Large intestine (tissue), 12 donors: ENCODE results near the gene ZNF337. TPM values are rescaled to one million over a fixed set of nuclear protein-coding genes. Genes with fewer than 3 reads are reported as not detected.

Source experiments
- DNase-seq, 2 donors: peaks; one replicate each; pipeline versions ENCODE4 v3.0.0 to v3.0.0-alpha.2; 2013
- H3K27ac ChIP-seq: one replicate; pipeline ENCODE4 v1.5.1; 2013; ENCODE audit warnings: low read length
- H3K27me3 ChIP-seq: 2 replicates; pipeline ENCODE4 v1.6.1; 2013; ENCODE audit warnings: low read length; ENCODE audit not compliant: control insufficient read depth, insufficient read depth
- H3K36me3 ChIP-seq: 2 replicates; pipeline ENCODE4 v1.6.1; 2013; ENCODE audit warnings: low read length; ENCODE audit not compliant: control insufficient read depth, insufficient read depth
- H3K4me1 ChIP-seq: one replicate; pipeline ENCODE4 v1.6.1; 2013; ENCODE audit warnings: low read length; ENCODE audit not compliant: control insufficient read depth, insufficient read depth
- H3K4me3 ChIP-seq: one replicate; pipeline ENCODE4 v1.5.1; 2013; ENCODE audit warnings: low read length
- H3K9me3 ChIP-seq: one replicate; pipeline ENCODE4 v1.6.1; 2013; ENCODE audit warnings: mild to moderate bottlenecking, low read depth, low read length, moderate library complexity; ENCODE audit not compliant: control insufficient read depth
- WGBS: methylation state at CpG from one replicate; pipeline ENCODE4 v1.1.5; 2013; ENCODE audit warnings: low lambda C conversion rate; ENCODE audit not compliant: insufficient coverage; 5-methylcytosine and 5-hydroxymethylcytosine counted together
- long read RNA-seq, 11 donors: transcript quantifications; one replicate each; lab custom pipeline, GENCODE V29; 2026
- polyA plus RNA-seq: library from polyadenylated mRNA; unstranded; fragments of 120-200 nt; gene quantifications from one replicate; pipeline ENCODE4 v1.2.1, GENCODE V29; 2013

The ZNF337 gene
- 28.0 TPM for polyA plus RNA-seq
- long read RNA-seq, donor 1, partial matches to known transcripts, result 0 of 2 reads
- long read RNA-seq, donor 1, other reads (novel, unspliced or antisense), result 0 of 2 reads
- long read RNA-seq, donor 2, partial matches to known transcripts, result 0 of 7 reads
- long read RNA-seq, donor 2, other reads (novel, unspliced or antisense), result 0 of 7 reads
- long read RNA-seq, donor 3, partial matches to known transcripts, result 8 of 10 reads
- long read RNA-seq, donor 3, other reads (novel, unspliced or antisense), result 0 of 10 reads
- long read RNA-seq, donor 4, result 0 reads
- long read RNA-seq, donor 5, partial matches to known transcripts, result 0 of 3 reads
- long read RNA-seq, donor 5, other reads (novel, unspliced or antisense), result 0 of 3 reads
- long read RNA-seq, donor 6, partial matches to known transcripts, result 0 of 6 reads
- long read RNA-seq, donor 6, other reads (novel, unspliced or antisense), result 0 of 6 reads
- long read RNA-seq, donor 7, partial matches to known transcripts, result 0 of 2 reads
- long read RNA-seq, donor 7, other reads (novel, unspliced or antisense), result 0 of 2 reads
- long read RNA-seq, donor 8, partial matches to known transcripts, result 0 of 4 reads
- long read RNA-seq, donor 8, other reads (novel, unspliced or antisense), result 0 of 4 reads
- long read RNA-seq, donor 9, partial matches to known transcripts, result 0 of 4 reads
- long read RNA-seq, donor 9, other reads (novel, unspliced or antisense), result 0 of 4 reads
- long read RNA-seq, donor 10, partial matches to known transcripts, result 0 of 5 reads
- long read RNA-seq, donor 10, other reads (novel, unspliced or antisense), result 0 of 5 reads
- long read RNA-seq, donor 11, partial matches to known transcripts, result 0 of 6 reads
- long read RNA-seq, donor 11, other reads (novel, unspliced or antisense), result 0 of 6 reads

DNA sequence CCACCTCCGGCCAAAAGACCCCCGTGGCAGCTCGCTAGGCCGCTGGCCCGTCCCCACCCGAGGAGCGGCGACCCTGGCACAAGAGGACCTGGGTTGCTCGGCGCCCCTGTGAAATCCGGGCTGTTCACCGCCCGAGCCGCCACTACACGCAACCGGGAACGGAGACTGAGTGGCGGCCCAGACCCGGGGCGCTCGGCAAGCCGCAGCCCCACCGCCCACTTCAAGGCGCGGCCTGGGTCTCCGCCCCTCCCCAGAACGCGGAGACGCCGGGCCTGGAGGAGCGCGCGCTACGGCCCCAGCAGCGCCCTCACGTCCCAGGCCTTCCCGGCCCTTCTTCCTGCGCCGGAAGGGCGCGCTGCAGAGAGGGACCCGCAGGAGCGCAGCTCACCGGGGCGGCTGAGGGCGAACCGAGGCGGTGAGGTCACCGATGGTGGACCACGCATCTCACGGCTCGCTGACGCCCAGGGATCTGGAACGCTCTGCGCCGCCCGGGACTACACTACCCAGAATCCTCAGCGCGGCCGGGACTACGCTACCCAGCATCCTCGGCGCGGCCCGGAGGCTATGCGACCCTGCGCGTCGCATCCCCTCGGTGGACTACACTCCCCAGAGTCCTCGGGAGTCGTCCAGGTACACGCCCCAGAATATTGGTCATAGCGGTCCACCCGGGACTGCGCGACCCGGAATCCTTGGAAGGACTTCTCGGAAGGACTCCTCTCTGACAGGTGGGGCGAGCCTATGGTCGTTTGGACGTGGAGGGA, at the start of gene ZNF337:
ZNF337 (minus strand) TSS at position 483 of the 761 bp plus-strand sequence. CDS start 10,436 bp downstream, outside the sequence.
- Histone ChIP-seq H3K4me3 (peak within 1 kb of the TSS; percentile 92), H3K27me3 (no peaks in the 10 kb centered on the region), H3K27ac (peak within 1 kb of the TSS; percentile 86), H3K36me3 (no peaks in the 10 kb centered on the region), H3K4me1 (peaks cover 4% of the 10 kb centered on the region), H3K9me3 (peaks cover 4% of the 10 kb centered on the region)
- peak; percentile 96 to 98 for DNase-seq
- no CpG with 5 or more reads among the region's 82 CpGs for WGBS

DNA sequence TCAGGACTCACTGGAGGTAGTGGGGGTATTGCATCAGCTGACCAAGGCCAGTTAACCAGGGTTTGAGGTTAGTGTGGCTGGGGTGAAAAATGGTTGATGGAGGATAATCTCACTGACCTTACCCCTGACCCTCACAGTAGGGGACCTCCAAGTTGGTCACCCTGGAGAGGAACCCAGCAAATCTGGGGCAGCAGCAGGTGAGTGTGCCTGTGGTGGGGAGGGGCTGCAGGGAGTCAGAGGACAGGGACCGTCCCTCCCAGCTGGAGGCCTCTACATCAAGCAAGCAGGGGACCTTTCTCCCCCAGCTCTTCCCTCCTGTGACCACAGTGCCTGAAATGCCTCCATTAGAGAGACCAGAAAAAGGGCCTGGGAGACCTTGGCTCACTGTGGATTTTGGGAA, 49.1 kb upstream of the ZNF337 start:
- WGBS, result no CpG with 5 or more reads among the region's 1 CpG

DNA sequence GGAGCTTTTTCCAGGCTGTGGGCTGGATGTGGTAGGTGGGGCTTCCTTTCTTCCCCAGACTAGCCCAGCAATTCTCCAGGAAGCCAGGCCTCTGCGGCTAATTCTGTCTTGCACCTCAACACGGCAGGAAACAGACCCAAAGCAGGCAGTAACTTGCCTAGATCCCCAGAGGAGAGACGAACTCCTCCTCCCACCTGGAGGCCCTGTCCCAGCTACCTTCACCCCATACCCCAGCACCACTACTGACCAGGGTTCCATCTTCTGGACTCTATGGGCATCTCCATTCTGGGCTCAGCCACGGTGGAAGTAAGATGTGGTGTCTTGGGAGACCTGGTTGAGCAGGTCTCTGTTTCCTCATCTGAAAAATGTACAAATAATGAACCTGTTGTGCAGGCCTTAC, 48.4 kb upstream of the ZNF337 start:
- Histone ChIP-seq H3K4me3 (no peak overlapping the region), H3K9me3 (no peaks in the 10 kb centered on the region), H3K27ac (no peak overlapping the region), H3K36me3 (no peaks in the 10 kb centered on the region), H3K4me1 (no peaks in the 10 kb centered on the region), H3K27me3 (no peaks in the 10 kb centered on the region)
- DNase-seq, result no peak
- WGBS, result no CpG with 5 or more reads among the region's 4 CpGs

More for the DNA sequence above, 49.1 kb upstream of the ZNF337 start:
- Histone ChIP-seq H3K27me3 (no peaks in the 10 kb centered on the region), H3K36me3 (no peaks in the 10 kb centered on the region), H3K4me3 (no peak overlapping the region), H3K27ac (no peak overlapping the region), H3K4me1 (no peaks in the 10 kb centered on the region), H3K9me3 (no peaks in the 10 kb centered on the region)
- DNase-seq, result no peak

DNA sequence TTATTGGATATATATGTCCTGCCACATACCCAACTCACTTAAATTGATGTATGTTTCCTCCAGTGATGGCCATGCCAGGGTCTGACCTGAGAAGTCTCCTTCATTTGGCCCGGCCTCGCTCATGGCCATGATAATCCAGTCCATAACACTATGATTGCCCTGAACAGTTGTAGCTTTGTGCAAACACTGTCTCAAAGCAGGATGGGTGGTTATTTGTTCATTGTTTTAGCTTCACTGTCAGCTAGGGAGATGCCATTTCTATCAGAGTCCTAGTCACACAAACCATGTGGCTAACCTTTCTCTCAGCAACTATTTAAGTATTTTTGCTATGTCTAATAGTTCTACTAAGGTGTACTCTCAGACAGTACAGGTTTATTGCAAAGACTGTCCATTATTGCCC, 47.6 kb upstream of the ZNF337 start:
- no peaks in the 10 kb centered on the region for H3K27me3 ChIP-seq
- H3K9me3 ChIP-seq, result no peaks in the 10 kb centered on the region
- H3K4me3 ChIP-seq, result no peak overlapping the region
- no peaks in the 10 kb centered on the region for H3K36me3 ChIP-seq
- DNase-seq, result no peak
- no peak overlapping the region for H3K27ac ChIP-seq
- no peaks in the 10 kb centered on the region for H3K4me1 ChIP-seq
- no CpG with 5 or more reads among the region's 2 CpGs for WGBS

DNA sequence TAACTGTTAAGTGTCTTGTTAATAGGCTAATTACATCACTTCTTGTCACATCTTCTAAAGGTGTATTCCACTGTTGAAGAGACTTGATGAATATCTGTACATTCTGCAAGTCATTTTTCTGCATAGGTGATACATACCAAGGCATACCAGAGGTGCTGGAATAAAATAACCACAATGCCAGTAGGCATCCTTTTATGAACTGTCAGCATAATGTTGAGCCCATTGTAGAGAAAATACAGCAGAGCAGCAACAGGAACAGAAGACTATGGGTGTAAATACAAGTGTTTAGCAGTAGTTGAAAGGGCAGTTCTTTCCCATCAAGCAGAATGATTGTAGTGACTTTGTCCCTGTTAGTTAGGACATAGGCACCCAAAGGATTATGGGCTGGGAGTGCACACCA, 44.4 kb upstream of the ZNF337 start:
- Histone ChIP-seq H3K4me1 (no peaks in the 10 kb centered on the region), H3K36me3 (no peaks in the 10 kb centered on the region), H3K27me3 (no peaks in the 10 kb centered on the region), H3K9me3 (no peaks in the 10 kb centered on the region), H3K27ac (no peak overlapping the region), H3K4me3 (no peak overlapping the region)
- DNase-seq, result no peak

DNA sequence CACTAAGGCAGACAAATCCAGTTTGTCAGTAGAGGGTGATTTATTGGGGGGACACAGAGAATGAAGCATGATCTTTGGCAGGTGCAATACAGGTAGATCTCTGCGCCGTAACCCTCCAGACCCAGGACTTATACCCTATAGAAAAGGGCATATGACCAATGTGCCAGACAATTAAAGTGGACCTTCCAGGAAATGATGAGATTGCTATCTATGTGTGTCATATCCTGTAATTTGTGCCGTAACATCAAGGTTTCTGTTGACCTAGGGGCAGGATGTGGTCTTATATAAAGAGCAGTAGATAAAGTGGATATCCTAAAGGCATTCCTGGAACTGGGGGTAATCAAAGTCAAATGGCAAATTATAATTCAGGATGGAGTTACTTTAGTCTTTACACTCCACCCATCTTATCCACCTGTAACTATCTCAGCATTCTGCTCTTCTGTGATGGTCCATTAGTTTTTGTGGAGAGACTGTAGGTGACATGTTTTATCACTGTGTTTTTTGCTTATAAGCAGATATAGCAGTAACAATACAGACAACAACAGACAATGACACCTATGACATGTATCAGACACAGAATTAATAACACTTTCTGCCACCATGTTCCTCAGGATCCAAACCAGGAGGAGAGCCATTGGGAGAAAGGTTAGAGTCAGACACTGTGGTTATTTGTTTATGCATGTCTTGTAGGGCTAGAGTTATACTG, 43.1 kb upstream of the ZNF337 start:
- H3K4me3 ChIP-seq, result no peak overlapping the region
- no peaks in the 10 kb centered on the region for H3K4me1 ChIP-seq
- H3K9me3 ChIP-seq, result no peaks in the 10 kb centered on the region
- no CpG with 5 or more reads among the region's 3 CpGs for WGBS
- H3K36me3 ChIP-seq, result no peaks in the 10 kb centered on the region
- no peak for DNase-seq
- no peak overlapping the region for H3K27ac ChIP-seq
- no peaks in the 10 kb centered on the region for H3K27me3 ChIP-seq

DNA sequence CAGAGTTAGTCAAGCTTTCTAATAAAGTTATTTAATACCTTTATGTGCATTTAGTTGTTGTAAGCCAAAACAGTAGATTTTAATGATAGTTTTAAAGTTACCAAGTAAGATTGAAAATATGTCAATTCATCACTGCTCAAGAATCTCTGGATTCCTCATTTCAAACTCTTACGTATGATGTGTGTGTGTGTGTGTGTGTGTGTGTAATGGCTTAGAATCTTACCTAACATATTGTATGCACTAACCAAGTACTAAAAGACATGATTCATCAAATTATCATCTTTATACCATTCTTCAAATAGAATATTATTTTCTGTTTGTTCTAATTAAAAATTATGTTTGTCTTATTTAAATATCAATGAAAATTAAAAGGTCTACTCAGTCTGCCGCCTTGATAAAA, 41.5 kb upstream of the ZNF337 start:
- no peaks in the 10 kb centered on the region for H3K27me3 ChIP-seq
- H3K27ac ChIP-seq, result no peak overlapping the region
- H3K36me3 ChIP-seq, result no peaks in the 10 kb centered on the region
- WGBS, result 100% methylated on average over 1 of the region's 2 CpGs
- no peaks in the 10 kb centered on the region for H3K9me3 ChIP-seq
- DNase-seq, result no peak
- H3K4me1 ChIP-seq, result no peaks in the 10 kb centered on the region
- H3K4me3 ChIP-seq, result no peak overlapping the region

DNA sequence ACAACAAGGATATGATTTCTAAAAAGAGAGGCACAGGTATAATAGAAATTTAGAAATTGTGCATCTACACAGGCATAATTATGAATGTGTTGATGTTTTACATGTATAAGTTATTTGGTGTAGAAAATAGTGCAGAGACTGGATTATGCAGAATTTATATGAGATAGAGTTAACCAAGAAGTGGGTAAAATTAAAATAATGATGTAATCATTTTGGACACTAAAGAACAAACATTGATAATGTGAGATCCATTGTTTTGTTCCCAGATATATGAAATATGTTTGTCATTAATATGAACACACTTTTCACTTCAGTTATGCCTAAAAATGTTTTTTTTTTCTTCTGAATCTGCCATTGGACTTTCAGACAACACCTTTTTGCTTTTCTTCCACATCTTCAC, 37.2 kb upstream of the ZNF337 start:
- no peaks in the 10 kb centered on the region for H3K27me3 ChIP-seq
- no peaks in the 10 kb centered on the region for H3K36me3 ChIP-seq
- H3K27ac ChIP-seq, result no peak overlapping the region
- H3K4me1 ChIP-seq, result no peaks in the 10 kb centered on the region
- H3K4me3 ChIP-seq, result no peak overlapping the region
- no peaks in the 10 kb centered on the region for H3K9me3 ChIP-seq
- DNase-seq, result no peak

DNA sequence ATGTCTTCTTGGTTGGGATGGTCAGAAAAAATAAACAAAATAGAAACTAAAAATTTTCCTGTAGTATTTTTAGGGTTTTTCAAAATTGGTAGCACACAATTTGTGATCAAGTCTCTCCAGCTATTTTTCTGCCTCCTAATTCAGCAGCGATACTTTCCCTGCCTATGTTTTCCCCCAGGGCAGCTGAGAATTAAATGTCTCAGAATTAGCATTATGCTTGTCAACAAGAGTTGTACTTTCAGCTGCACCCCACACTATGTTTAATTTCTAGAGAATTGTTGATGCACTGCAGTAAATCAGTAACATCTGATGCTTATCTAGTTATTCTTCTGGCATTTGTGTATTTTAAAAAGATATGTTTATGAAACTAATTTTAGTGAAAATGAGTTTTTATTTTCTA, 34.2 kb upstream of the ZNF337 start:
- Histone ChIP-seq H3K9me3 (no peaks in the 10 kb centered on the region), H3K36me3 (no peaks in the 10 kb centered on the region), H3K4me3 (no peak overlapping the region), H3K27ac (no peak overlapping the region), H3K4me1 (no peaks in the 10 kb centered on the region), H3K27me3 (no peaks in the 10 kb centered on the region)
- no CpG with 5 or more reads among the region's 1 CpG for WGBS
- DNase-seq, result no peak

DNA sequence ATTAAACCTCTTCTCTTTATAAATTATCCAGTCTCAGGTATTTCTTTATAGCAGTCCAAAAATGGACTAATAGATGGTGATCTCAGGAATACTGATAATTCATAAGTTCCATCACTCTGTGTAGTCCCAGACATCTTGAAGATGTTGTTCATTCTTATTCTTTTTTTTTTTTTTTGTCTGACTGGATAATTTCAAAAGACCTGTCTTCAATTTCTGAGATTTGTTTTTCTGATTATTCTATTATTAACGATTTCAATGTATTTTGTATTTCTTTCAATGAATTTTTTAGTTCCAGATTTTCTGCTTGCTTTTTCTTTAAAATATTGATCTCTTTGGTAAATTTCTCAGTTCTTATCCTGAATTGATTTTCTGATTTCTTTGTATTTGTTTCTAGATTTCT, 29.7 kb upstream of the ZNF337 start:
- DNase-seq, result no peak
- no peaks in the 10 kb centered on the region for H3K36me3 ChIP-seq
- peaks cover 7% of the 10 kb centered on the region for H3K9me3 ChIP-seq
- no peaks in the 10 kb centered on the region for H3K4me1 ChIP-seq
- no peak overlapping the region for H3K4me3 ChIP-seq
- 90% methylated on average over 1 of the region's 1 CpG for WGBS
- H3K27ac ChIP-seq, result no peak overlapping the region
- H3K27me3 ChIP-seq, result no peaks in the 10 kb centered on the region
